Measurements from ENCODE around the gene TCL1B. TPM values are rescaled to one million over a fixed set of nuclear protein-coding genes. Genes with fewer than 3 reads are reported as not detected.

Gene TCL1B
- total and polyA plus RNA-seq, 2 of the 8 experiments (the other 6 are each of a cell fraction or from before 2014, with no cell fraction given): 9.6 to 11.5 TPM

GRCh38 chr14:95663226-95663797, 22.9 kb upstream of the TCL1B start:
- H3K79me2 ChIP-seq (ENCODE audit: control insufficient read depth in 1 of 2, insufficient read depth in 2 of 2, low read length in 2 of 2): no peaks in the 10 kb centered on the region
- no peak overlapping the region for H2BK120ac ChIP-seq (replicated peaks; ENCODE audit: low read depth, low read length)
- H3K14ac ChIP-seq (ENCODE audit: insufficient read length): no peak overlapping the region
- no peak overlapping the region for H2AK5ac ChIP-seq (ENCODE audit: low read depth, low read length)
- 83% methylated on average over 5 of the region's 5 CpGs; no CpG with 5 or more reads in 1 of the 2 experiments for WGBS, 2 experiments (ENCODE audit: extremely low coverage in 1 of 2, insufficient coverage in 1 of 2, insufficient read length in 1 of 2, insufficient replicate concordance in 2 of 2, low coverage in 1 of 2, low lambda C conversion rate in 2 of 2, missing lambda C conversion rate in 1 of 2)
- no peak overlapping the region for H3K4me2 ChIP-seq (ENCODE audit: insufficient read depth in 1 of 2, low read depth in 2 of 2, low read length in 2 of 2)
- ChIA-PET POLR2A (ENCODE audit: partially characterized antibody) (no interaction called here), CTCF (ENCODE audit: partially characterized antibody) (interaction anchor here (0.8 to 5.1 kb wide), 9 partner anchors 10 to 331 kb away, joined by 3 to 46 read pairs (median 6); no protein-coding TSS in a partner anchor)
- H2BK15ac ChIP-seq (ENCODE audit: low read length): no peak overlapping the region
- no peak overlapping the region for H2BK20ac ChIP-seq (ENCODE audit: low read length)
- DNase-seq (ENCODE audit: low read depth in 1 of 2, low spot score in 2 of 2): no peak
- H2BK12ac ChIP-seq (ENCODE audit: low read depth, low read length): no peak overlapping the region; the same call in 1 of the 2 replicates
- H3K9me3 ChIP-seq (ENCODE audit: insufficient read depth in 2 of 2, low read depth in 1 of 2, low read length in 1 of 2): no peaks in the 10 kb centered on the region
- peak overlapping the region; percentile 84 for H2AFZ ChIP-seq (ENCODE audit: low read length)
- no peak overlapping the region; the same call in 1 of the 2 replicates for H3K18ac ChIP-seq (ENCODE audit: extremely low read depth, low read length)
- H3K79me1 ChIP-seq (ENCODE audit: low read depth, low read length): no peaks in the 10 kb centered on the region
- H2BK5ac ChIP-seq (ENCODE audit: low read depth, low read length): no peak overlapping the region
- no peak overlapping the region for H3K4me3 ChIP-seq (ENCODE audit: extremely low read depth in 1 of 4, insufficient read depth in 2 of 4, low read depth in 3 of 4, low read length in 4 of 4)
- H3K27me3 ChIP-seq (replicated peaks in 1 of 4; ENCODE audit: control insufficient read depth in 3 of 4, extremely low read depth in 1 of 4, insufficient read depth in 3 of 4, low read length in 3 of 4): peaks cover 0 to 3% (median 0%) of the 10 kb centered on the region in 4 experiments; a peak in 5 of 7 replicates
- 0 out of 2 replicates have a peak, but pooled peaks cover 1% of the 10 kb centered on the region for H3K23me2 ChIP-seq (ENCODE audit: low read depth, low read length)
- no peak overlapping the region for H3K9ac ChIP-seq (replicated peaks in 1 of 4; ENCODE audit: extremely low read depth in 1 of 4, low read depth in 3 of 4, low read length in 3 of 4)
- no peak overlapping the region for H4K91ac ChIP-seq (replicated peaks; ENCODE audit: insufficient read length, low read length)
- H3K27ac ChIP-seq (ENCODE audit: low read depth, low read length): no peak overlapping the region
- H4K20me1 ChIP-seq (replicated peaks in 1 of 2; ENCODE audit: control insufficient read depth in 1 of 2, insufficient read depth in 2 of 2, low read length in 2 of 2): peaks cover 0 to 1% of the 10 kb centered on the region in 2 experiments
- H3K36me3 ChIP-seq (ENCODE audit: control insufficient read depth in 2 of 4, insufficient read depth in 4 of 4, low read length in 3 of 4): no peaks in the 10 kb centered on the region
- peaks cover 0 to 8% (median 6%) of the 10 kb centered on the region in 4 experiments; a peak in 6 of 7 replicates for H3K4me1 ChIP-seq (replicated peaks in 1 of 4; ENCODE audit: control insufficient read depth in 3 of 4, insufficient read depth in 4 of 4, low read length in 3 of 4)
- no peak overlapping the region for H4K5ac ChIP-seq (ENCODE audit: insufficient read length, low read depth, low read length)
- no peak for FAIRE-seq
- H3K4ac ChIP-seq (replicated peaks; ENCODE audit: insufficient read length, low read depth, low read length): no peak overlapping the region
- no peak overlapping the region for H3K23ac ChIP-seq (ENCODE audit: insufficient read length)
- no peak overlapping the region for H3K56ac ChIP-seq (replicated peaks; ENCODE audit: insufficient read length, low read depth, low read length)
- H4K8ac ChIP-seq (ENCODE audit: extremely low read depth, insufficient read depth, low read length): no peak overlapping the region
- TF ChIP-seq BRCA1 (IDR thresholded peaks at IDR 0.05; ENCODE audit: low read depth, low read length) (no peak), CTBP2 (IDR thresholded peaks at IDR 0.05; ENCODE audit: borderline replicate concordance, insufficient read depth, insufficient read length, low read length) (no peak), CEBPB (IDR thresholded peaks at IDR 0.05; ENCODE audit: low read depth, low read length) (no peak), CHD1 (IDR thresholded peaks at IDR 0.05; ENCODE audit: low read depth, low read length) (no peak), TAF7 (optimal IDR thresholded peaks at IDR 0.05; ENCODE audit: borderline replicate concordance, low read depth, low read length) (no peak), CREB1 (IDR thresholded peaks at IDR 0.05) (no peak), BCL11A (IDR thresholded peaks at IDR 0.05; ENCODE audit: low read depth in 2 of 2, low read length in 2 of 2) (no peak), HDAC2 (IDR thresholded peaks at IDR 0.05; ENCODE audit: borderline replicate concordance in 1 of 2, low read depth in 2 of 2, low read length in 2 of 2) (no peak), TCF12 (IDR thresholded peaks at IDR 0.05; ENCODE audit: low read depth, low read length) (no peak), CTCF (IDR thresholded peaks at IDR 0.05; ENCODE audit: control extremely low read depth in 1 of 3, insufficient read depth in 1 of 3, low read depth in 1 of 3, low read length in 3 of 3) (no peak), JUN (IDR thresholded peaks at IDR 0.05; ENCODE audit: low read depth, low read length) (no peak)
